Suppressor macrophage (primary cell): Measurements from ENCODE around the gene FKBP5.
"Not testable (repeated sequence)": the region's sequence is repeated elsewhere in the genome, so short reads cannot be mapped to it uniquely, and the experiment has no call there.

Experiments
- DNase-seq, 4 experiments: peaks; one replicate each; pipeline ENCODE4 v3.0.0-alpha.2; 2020 to 2022

The FKBP5 gene

GRCh38 chr6:35690006-35690405, 1.3 kb upstream of the FKBP5 start:
- DNase-seq, result not testable (repeated sequence)

GRCh38 chr6:35687658-35688604, 784 bp downstream of the FKBP5 start:
- peak; percentile 43 to 74 (median 56) for DNase-seq

GRCh38 chr6:35686873-35687555, 1.7 kb downstream of the FKBP5 start:
- DNase-seq, result peak in 3 of 4 experiments; percentile 16 to 56 (median 42)

- no peak for DNase-seq
Measured at GRCh38 chr6:35686436-35686835, 2.3 kb downstream of the FKBP5 start.

DNA sequence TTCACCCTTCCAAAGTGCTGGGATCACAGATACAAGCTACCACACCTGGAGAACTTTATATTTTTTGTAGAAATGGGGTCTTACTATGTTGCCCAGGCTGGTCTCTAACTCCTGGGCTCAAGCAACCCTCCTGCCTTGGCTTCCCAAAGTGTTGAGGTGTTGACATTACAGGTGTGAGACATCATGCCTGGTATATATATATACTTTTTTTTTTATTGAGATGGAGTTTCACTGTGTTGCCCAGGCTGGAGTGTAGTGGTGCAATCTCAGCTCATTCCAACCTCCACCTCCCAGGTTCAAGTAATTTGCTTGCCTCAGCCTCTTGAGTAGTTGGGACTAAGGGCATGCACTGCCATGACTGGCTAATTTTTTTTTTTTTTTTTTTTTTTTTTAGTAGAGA, 5.4 kb downstream of the FKBP5 start:
- no peak for DNase-seq

- DNase-seq, result no peak
Measured at GRCh38 chr6:35681298-35681697, 7.4 kb downstream of the FKBP5 start.

- DNase-seq, result no peak
Measured at GRCh38 chr6:35679399-35679798, 9.3 kb downstream of the FKBP5 start.

DNA sequence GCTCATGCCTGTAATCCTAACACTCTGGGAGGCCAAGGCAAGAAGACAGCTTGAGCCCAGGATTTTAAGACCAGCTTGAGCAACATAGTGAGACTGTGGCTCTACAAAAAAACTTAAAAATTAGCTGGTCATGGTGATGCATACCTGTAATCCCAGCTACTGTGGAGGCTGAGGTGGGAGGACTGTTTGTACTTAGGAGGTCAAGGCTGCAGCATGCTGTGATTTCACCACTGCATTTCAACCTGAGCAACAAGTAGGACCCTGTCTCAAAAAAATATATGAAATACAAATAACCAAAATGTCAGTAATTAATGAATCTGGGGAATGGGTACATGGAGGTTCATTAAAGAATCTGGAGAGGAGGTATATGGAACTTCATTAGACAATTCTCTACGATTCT, 9.9 kb downstream of the FKBP5 start:
- DNase-seq, result no peak

DNA sequence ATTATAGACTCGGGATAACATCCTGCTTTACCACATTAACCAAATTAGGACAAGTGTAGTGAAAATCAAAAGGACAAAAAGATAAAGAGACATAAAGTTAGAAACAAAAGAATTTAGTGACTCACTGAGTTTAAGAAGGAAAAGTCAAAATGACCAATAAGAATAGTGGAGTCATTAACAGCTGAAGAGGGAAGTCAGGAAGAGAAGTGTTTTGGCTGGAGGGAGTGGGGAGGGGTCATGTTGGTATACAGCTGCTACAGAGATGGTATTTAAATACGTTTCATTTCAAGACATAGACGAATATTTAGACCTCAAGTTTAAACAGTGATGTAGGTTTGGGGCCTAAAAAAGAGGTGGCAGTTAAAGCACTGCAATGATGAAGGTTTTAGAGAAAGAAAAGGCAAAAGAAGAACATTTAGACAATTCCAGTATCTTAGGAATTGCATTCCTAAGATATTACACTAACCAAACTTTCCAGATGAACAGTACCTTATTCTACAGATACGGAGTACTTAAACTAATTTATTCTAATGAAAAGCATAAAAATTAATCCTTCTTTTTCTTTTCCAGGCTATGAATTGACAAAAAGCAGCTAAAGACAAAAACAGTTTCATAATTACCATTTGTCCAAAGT, 10.6 kb downstream of the FKBP5 start:
- DNase-seq, result peak in 3 of 4 experiments; percentile 24 to 42 (median 36)

DNA sequence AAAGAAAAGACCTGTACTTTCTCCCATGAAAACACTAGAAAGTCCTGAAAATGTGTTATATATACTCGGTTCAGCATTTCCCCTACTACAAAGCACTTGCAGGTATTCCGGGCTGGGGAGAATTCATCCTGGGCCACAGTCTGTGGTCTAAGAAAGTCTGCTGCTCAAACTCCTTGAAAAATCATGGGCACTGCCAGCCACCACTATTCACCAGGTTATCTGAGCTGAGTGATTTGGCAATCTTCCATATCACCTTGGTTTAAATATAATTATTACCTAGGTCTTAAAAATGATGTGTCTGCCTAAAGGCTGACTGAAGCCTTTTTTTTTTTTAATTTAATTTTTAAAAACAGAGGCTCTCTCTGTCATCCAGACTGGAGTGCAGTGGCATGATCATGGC, 11.3 kb downstream of the FKBP5 start:
- no peak for DNase-seq

DNA sequence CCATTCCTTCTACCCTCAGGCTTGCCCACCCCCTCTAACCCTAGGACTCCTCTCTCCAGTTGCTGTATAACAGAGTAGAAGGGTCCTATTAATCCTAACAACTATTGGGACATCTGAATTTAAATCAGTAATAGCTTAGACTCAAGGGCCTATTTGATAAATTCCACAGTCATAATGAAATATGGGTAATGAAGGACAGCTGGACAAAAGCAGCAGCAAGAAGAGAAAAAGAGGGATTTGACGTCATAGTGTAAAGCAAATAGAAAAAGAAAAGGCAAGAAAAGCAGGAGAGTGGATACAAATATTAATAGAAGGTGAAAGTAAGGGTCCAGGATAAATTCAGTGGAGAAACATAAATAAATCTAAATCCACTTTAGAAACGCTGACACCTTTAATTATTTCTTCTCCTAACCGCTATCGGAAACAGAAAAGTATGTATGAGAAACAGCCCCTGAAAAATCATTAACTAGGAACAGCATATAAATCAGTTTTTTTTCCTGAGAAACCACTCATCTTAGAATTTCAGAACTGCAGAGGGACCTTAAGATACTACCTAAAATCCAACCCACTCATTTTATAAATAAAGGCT, 12.8 kb downstream of the FKBP5 start:
- no peak for DNase-seq

DNA sequence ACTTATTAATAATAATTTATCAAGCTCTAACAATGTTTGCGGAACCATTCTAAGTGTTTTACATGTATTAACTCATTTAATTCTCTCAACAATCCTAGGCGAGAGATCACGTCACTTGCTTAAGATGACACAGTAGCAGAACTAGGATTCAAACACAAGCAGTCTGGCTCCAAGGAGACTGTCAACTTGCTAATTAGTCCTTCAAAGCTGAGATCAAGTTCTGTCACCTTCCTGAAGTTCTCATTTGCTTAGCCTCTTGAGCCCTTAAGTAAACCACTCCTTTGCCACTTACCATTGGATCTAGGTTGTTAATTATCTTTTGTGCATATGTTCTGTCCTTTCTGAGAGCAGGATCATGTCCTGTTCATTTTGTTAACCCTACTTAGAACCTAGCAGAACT, 14.1 kb downstream of the FKBP5 start:
- no peak for DNase-seq

GRCh38 chr6:35673755-35674154, 15.0 kb downstream of the FKBP5 start:
- DNase-seq, result peak in 3 of 4 experiments; percentile 22 to 47 (median 35)

DNA sequence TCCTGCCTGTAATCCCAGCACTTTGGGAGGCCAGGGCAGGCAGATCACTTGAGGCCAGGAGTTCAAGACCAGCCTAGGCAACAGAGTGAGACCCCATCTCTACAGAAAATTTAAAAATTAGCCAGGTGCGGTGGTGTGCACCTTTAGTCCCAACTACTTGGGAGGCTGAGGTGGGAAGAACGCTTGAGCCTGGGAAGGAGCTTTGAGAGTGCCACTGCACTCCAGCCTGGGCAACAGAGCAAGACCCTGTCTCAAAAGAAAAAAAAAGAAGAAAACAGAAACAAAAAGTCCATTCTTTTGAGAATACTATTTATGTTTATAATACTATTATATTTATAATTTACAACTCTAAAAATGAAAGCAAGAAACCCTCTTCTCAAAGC, 15.4 kb downstream of the FKBP5 start:
- not testable (repeated sequence) for DNase-seq

GRCh38 chr6:35670453-35670852, 18.3 kb downstream of the FKBP5 start:
- DNase-seq, result not testable (repeated sequence)

GRCh38 chr6:35669451-35670045, 19.2 kb downstream of the FKBP5 start:
- DNase-seq, result peak in 3 of 4 experiments; percentile 21 to 61 (median 50)

GRCh38 chr6:35668744-35669450, 19.8 kb downstream of the FKBP5 start:
- DNase-seq, result peak in 2 of 4 experiments; percentile 23 to 24

DNA sequence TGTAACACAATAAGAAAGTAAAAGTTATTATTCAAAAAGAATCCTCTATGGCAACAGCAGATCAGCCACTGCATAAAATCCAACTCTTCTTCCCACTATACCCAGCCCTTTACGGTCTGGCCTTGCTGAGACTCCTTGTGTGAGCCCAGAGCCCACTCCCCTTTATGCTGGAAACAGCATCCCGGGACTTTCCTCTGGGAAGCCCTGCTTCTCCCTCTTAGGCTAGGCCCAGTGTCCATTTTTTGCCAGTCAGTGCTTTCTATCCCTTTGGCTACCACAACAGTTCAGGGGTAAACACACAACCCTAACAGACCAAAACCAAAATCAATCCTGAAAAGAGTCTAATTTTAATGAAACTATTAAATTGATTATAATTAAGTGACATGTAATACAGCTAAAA, 20.6 kb downstream of the FKBP5 start:
- peak in 1 of 4 experiments; percentile 14 for DNase-seq

GRCh38 chr6:35665573-35665972, 23.1 kb downstream of the FKBP5 start:
- no peak for DNase-seq

- peak in 3 of 4 experiments; percentile 35 to 46 (median 38) for DNase-seq
Measured at GRCh38 chr6:35664945-35665344, 23.8 kb downstream of the FKBP5 start.

DNA sequence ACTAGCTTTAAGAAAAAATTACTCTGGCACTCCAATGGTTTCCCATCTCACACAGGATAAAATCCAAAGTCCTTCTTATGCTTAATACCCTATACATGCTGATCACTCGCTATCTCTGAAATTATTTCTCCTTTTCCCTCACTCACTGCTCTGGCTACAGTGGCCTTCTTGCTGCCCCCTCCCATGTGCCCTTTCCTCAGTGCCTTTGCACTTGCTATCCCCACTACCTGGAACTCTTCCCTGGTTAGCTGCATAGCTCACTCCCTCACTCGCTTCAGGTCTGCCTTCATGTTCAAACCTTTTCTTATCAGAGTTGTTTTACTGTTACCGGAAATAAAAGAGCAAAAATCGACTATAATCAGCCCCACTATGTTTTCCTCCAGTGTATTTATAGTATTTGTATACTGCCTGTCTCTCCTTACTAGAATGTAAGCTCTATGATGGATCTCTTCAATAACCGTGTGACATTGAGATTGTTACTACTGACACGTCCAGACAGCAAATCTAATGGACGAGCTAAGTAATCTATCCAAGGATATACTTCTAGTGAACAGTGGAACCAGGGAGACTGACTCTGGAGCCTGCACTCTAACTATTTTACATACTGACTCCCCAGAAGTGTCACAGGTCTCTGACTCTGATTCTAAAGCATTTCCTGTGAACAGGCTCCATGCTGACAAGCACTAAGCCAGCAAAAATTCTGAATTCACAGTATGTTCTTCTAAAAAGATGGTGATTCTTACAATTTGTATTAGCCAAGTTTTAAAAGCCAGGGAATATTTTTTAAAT, 25.1 kb downstream of the FKBP5 start:
- DNase-seq, result peak in 1 of 4 experiments; percentile 16
